BLaER1 treated with 17β-estradiol and CSF1 and Interleukin-3, amounts not matched to agents 10 nM and 100 nM (cell line): Measurements from ENCODE around the gene NLRP6.
A peak's percentile ranks its signal among the peaks of the same experiment; 100 is the strongest.
"Not testable (repeated sequence)": the region's sequence is repeated elsewhere in the genome, so short reads cannot be mapped to it uniquely, and the experiment has no call there.

Experiments
- H3K27ac ChIP-seq, 11 experiments: shearing (Covaris generic); formaldehyde crosslinking; 2 replicates each; pipeline ENCODE4 v1.8.1; 2022
- H3K27me3 ChIP-seq, 11 experiments: shearing (Covaris generic); formaldehyde crosslinking; 2 replicates each; pipeline ENCODE4 v1.8.1; 2022
- H3K36me3 ChIP-seq, 11 experiments: shearing (Covaris generic); formaldehyde crosslinking; 2 replicates each; pipeline ENCODE4 v1.8.1; 2022
- H3K4me1 ChIP-seq, 10 experiments: shearing (Covaris generic); formaldehyde crosslinking; 2 replicates each; pipeline ENCODE4 v1.8.1; 2022
- H3K4me2 ChIP-seq, 11 experiments: shearing (Covaris generic); formaldehyde crosslinking; 2 replicates each; pipeline ENCODE4 v1.8.1; 2022
- H3K4me3 ChIP-seq, 10 experiments: shearing (Covaris generic); formaldehyde crosslinking; 2 replicates each; pipeline ENCODE4 v1.8.1; 2022
- H3K9ac ChIP-seq, 11 experiments: shearing (Covaris generic); formaldehyde crosslinking; 2 replicates each; pipeline ENCODE4 v1.8.1; 2022
- H3K9me3 ChIP-seq, 11 experiments: shearing (Covaris generic); formaldehyde crosslinking; replicated peaks in 1 of 11; 2 replicates each; pipeline ENCODE4 v1.8.1; 2022
- H4K20me1 ChIP-seq, 11 experiments: shearing (Covaris generic); formaldehyde crosslinking; 2 replicates each; pipeline ENCODE4 v1.8.1; 2022
- Cebpa-rat ChIP-seq, 11 experiments: shearing (Covaris generic); IDR thresholded peaks; 2 replicates each; pipeline ENCODE4 v1.8.1; 2022

Gene NLRP6

DNA sequence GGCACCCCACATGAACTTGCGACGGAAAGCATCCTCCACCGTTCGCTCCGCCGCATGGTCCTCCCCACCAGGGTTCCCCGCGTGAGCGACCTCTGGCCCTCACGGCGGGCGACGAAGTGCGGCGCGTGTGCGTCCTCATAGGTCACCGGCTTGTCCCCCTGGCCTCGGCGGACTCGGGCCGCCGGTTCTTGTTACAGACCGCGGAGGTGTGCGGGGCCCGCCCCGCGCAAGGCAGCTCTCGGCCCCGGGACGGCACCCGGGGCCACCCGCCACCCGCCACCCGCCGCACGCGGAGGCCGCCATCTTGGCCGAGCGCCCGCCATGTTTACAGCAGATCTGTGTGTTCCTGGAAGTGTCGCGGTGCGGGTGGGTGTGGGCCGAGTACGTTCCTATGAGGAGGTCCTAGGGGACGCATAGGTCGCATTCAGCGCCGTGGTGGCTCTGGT is 25.9 kb downstream of the NLRP6 start:
- H3K4me2 ChIP-seq, result peak overlapping the region; percentile 25 to 97 (median 67); a peak in 19 of 22 replicates
- TF ChIP-seq Cebpa-rat (IDR thresholded peaks at IDR 0.05), result no peak
- H3K4me3 ChIP-seq, result no peak overlapping the region
- no peak overlapping the region; a peak in 3 of 22 replicates for H3K9ac ChIP-seq
- no peaks in the 10 kb centered on the region; a peak in 1 of 22 replicates for H3K9me3 ChIP-seq
- H3K4me1 ChIP-seq, result peaks cover 62 to 82% (median 72%) of the 10 kb centered on the region in 10 experiments
- H3K27ac ChIP-seq, result peak overlapping the region in 6 of 11 experiments; percentile 11 to 51 (median 32); a peak in 8 of 22 replicates
- peaks cover 0 to 6% (median 0%) of the 10 kb centered on the region in 11 experiments; a peak in 3 of 22 replicates for H3K27me3 ChIP-seq
- peaks cover 0 to under 1% (median 0%) of the 10 kb centered on the region in 11 experiments; a peak in 2 of 22 replicates for H3K36me3 ChIP-seq
- H4K20me1 ChIP-seq, result no peaks in the 10 kb centered on the region; a peak in 1 of 22 replicates

DNA sequence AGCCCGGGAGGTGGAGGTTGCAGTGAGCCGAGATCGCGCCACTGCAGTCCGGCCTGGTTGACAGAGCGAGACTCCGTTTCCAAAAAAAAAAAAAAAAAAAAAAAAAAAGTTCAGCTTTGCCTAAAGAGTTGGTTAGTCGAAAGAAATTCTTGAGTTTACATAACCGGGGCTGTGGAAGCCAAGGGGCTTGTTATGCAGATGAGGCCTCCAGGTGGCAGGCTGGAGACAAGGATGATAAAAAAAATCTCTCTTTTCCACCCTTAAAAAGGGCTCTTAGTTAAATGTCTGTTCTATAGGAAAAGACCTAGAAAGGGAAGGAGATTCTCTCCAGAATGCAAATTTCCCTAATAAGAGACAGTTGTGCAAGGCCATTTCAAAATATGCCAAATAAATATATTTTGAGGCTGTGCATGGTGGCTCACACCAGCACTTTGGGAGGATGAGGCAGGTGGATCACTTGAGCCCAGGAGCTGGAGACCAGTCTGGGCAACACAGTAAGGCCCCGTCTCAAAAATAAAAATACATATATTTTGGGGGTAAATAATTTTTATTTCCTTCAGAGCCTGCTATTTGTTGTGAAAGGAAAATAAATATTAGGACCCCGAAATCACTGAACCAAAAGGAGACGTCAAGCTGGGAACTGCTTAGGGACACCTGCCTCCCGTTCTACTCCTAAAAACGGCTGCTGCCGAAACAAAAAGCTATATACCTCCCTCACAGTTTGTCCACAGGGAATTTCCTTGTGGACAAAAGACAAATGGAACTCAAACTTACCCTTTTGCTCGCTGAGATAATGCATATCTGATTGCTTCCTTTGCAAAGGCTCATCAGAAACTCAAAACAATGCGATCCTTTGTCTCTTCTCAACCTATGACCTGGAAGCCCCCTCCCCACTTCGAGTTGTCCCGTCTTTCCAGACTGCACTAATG is 27.0 kb downstream of the NLRP6 start:
- Histone ChIP-seq H3K9ac (peak overlapping the region in 2 of 11 experiments; percentile 18 to 86; a peak in 3 of 22 replicates), H3K36me3 (peaks cover 0 to 10% (median 0%) of the 10 kb centered on the region in 11 experiments; a peak in 2 of 22 replicates), H3K9me3 (no peaks in the 10 kb centered on the region; a peak in 1 of 22 replicates), H3K27ac (peak overlapping the region in 5 of 11 experiments; percentile 29 to 87 (median 81); a peak in 7 of 22 replicates), H4K20me1 (no peaks in the 10 kb centered on the region; a peak in 1 of 22 replicates), H3K4me1 (peaks cover 56 to 84% (median 72%) of the 10 kb centered on the region in 10 experiments), H3K27me3 (peaks cover 0 to under 1% (median 0%) of the 10 kb centered on the region in 11 experiments; a peak in 1 of 22 replicates), H3K4me2 (peak overlapping the region; percentile 68 to 97 (median 95)), H3K4me3 (no peak overlapping the region)
- TF ChIP-seq Cebpa-rat (IDR thresholded peaks at IDR 0.05), result no peak

DNA sequence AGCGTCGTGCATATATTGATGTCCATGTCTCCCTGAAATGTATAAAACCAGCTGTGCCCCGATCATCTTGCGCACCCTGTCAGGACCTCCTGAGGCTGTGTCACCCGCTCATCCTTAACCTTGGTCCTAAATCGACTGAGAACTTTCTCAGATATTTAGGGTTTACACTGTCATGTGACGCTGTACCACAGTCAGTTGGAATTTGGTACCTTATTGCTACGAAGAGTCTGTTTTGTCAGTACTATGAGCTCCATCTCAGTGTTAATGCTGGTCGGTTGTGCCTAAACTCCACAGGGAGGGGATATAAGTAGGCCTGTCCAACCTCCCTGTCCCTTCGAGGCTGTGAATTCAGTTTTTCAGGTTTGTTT is 27.6 kb downstream of the NLRP6 start:
- Histone ChIP-seq H3K27ac (peak overlapping the region in 9 of 11 experiments; percentile 12 to 88 (median 81); a peak in 12 of 22 replicates), H4K20me1 (no peaks in the 10 kb centered on the region; a peak in 1 of 22 replicates), H3K4me3 (no peak overlapping the region), H3K4me1 (peaks cover 53 to 77% (median 68%) of the 10 kb centered on the region in 10 experiments), H3K27me3 (no peaks in the 10 kb centered on the region), H3K36me3 (peaks cover 0 to 10% (median 0%) of the 10 kb centered on the region in 11 experiments; a peak in 2 of 22 replicates), H3K9me3 (no peaks in the 10 kb centered on the region; a peak in 1 of 22 replicates), H3K4me2 (peak overlapping the region; percentile 68 to 97 (median 95)), H3K9ac (peak overlapping the region in 10 of 11 experiments; percentile 9 to 94 (median 82); a peak in 12 of 22 replicates)
- TF ChIP-seq Cebpa-rat (IDR thresholded peaks at IDR 0.05), result no peak

DNA sequence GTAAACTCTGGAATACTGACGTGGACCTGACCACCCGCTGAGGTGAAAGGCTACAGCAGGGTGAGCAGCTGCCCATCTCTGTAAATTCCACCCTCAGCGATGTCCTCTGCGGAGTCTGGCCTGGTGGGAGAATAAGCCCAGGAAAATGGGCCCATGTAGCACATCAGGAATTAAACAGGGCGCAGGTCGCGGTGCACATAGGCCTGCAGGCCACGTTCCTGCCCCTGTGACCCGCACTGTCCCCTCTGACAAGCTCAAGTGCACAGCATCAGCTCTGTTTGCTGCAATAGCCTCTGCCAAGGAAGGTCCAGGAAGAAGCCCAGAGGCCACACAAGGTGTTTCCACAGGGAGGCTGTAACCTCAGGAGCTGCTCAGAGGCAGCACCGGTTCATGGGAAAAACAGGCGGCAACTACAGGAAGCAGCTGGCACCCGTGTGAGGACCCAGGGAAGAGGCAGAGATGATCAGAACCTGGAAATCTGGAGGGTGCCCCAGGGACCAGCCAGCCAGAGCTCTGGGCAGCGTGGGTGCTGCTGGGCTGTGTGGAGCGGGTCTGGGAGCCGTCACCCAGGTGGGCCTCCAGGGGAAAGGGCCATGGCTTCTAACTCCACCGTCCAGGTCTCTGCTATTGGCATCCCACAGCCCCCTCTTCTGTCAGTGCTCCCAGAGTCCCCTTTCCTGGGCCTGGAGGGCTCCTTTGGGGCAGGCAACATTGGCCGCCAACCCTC is 28.6 kb downstream of the NLRP6 start:
- Histone ChIP-seq H4K20me1 (no peaks in the 10 kb centered on the region; a peak in 1 of 22 replicates), H3K9me3 (no peaks in the 10 kb centered on the region; a peak in 1 of 22 replicates), H3K27me3 (no peaks in the 10 kb centered on the region), H3K36me3 (peaks cover 0 to 10% (median 0%) of the 10 kb centered on the region in 11 experiments; a peak in 2 of 22 replicates), H3K9ac (peak overlapping the region; percentile 80 to 94 (median 84); a peak in 18 of 22 replicates), H3K4me1 (peaks cover 57 to 76% (median 72%) of the 10 kb centered on the region in 10 experiments), H3K27ac (peak overlapping the region; percentile 73 to 88 (median 84); a peak in 21 of 22 replicates), H3K4me3 (peak overlapping the region in 2 of 10 experiments; percentile 77 to 86; a peak in 1 of 20 replicates), H3K4me2 (peak overlapping the region; percentile 68 to 97 (median 95))
- TF ChIP-seq Cebpa-rat (IDR thresholded peaks at IDR 0.05), result no peak

DNA sequence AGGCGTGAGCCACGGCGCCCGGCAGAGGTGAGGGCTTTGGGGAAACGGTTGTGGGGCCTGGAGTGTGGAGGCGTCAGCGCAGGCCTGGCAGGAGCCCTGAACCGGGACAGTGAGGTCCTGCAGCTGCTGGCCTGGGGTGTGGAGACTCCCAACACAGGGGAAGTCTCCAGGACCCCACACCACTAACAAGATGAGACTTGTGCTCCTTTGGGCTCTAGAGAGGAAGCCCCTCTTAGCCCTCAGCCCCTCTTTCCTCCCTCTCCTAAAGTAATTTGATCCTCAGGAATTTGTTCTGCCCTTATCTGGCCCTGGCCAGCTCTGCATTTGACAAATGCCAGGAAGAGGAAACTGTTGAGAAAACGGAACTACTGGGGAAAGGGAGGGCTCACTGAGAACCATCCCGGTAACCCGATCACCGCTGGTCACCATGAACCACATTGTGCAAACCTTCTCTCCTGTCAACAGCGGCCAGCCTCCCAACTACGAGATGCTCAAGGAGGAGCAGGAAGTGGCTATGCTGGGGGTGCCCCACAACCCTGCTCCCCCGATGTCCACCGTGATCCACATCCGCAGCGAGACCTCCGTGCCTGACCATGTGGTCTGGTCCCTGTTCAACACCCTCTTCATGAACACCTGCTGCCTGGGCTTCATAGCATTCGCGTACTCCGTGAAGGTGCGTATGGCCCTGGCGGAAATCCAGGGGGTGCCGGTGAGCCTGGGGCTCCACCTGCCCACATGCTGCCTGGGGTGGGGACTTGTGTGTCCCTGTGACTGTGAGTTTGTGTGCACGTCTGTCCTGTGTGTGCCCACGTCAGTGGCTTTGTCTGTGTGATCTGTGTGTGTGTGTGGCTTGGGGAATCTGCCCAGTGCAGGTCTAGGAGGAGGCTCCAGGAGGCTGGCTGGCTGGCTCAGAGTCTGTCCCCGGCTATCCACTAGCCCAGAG is 29.8 kb downstream of the NLRP6 start, which contains the start of gene IFITM2:
Gene IFITM2, plus strand, starts transcription at position 51 of the 943 bp plus-strand sequence. Its CDS starts 377 bp downstream, at position 428.
- peak in 2 of 11 experiments; percentile 19 to 20; a peak in 1 of 22 replicates for TF ChIP-seq Cebpa-rat (IDR thresholded peaks at IDR 0.05)
- Histone ChIP-seq H3K36me3 (peaks cover 0 to 10% (median 0%) of the 10 kb centered on the region in 11 experiments; a peak in 2 of 22 replicates), H3K27ac (peak within 1 kb of the TSS; percentile 73 to 88 (median 84)), H3K9ac (peak within 1 kb of the TSS; percentile 80 to 94 (median 84)), H3K4me3 (peak within 1 kb of the TSS; percentile 72 to 86 (median 82)), H3K4me1 (peaks cover 63 to 81% (median 77%) of the 10 kb centered on the region in 10 experiments), H3K4me2 (peak within 1 kb of the TSS; percentile 88 to 97 (median 95))
- H3K27me3 ChIP-seq, H3K9me3 ChIP-seq, H4K20me1 ChIP-seq: not testable (repeated sequence)

DNA sequence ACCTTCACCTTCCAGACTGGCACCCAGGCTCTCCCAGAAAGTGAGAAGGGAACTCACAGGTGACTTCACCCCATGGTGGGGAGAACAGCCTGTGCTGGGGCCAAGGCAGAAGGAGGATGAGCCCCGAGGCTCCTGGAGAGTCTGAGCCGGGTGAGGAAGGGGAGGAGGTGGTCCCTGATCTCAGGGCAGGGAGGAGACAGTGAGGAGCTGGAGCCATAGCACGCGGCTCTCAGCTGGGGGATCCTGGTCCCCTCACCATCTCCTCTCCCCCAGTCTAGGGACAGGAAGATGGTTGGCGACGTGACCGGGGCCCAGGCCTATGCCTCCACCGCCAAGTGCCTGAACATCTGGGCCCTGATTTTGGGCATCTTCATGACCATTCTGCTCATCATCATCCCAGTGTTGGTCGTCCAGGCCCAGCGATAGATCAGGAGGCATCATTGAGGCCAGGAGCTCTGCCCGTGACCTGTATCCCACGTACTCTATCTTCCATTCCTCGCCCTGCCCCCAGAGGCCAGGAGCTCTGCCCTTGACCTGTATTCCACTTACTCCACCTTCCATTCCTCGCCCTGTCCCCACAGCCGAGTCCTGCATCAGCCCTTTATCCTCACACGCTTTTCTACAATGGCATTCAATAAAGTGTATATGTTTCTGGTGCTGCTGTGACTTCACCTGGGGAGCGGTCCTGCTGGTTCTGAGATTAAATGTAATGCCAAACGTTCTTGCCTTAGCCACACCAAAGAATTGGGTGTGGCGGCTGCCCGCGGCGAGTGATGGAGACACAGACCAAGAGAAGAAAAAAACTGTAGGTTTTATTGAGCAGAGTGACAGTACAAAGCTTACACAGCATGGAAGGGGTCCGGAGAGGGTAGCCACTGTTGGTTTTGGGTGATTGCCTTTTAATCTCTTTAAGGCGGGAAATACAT is 30.8 kb downstream of the NLRP6 start:
- H3K9me3 ChIP-seq, H3K27me3 ChIP-seq, H4K20me1 ChIP-seq: not testable (repeated sequence)
- peak overlapping the region; percentile 88 to 97 (median 95) for H3K4me2 ChIP-seq
- peak overlapping the region; percentile 80 to 94 (median 84) for H3K9ac ChIP-seq
- H3K27ac ChIP-seq, result peak overlapping the region; percentile 73 to 88 (median 84)
- H3K4me1 ChIP-seq, result peaks cover 63 to 81% (median 77%) of the 10 kb centered on the region in 10 experiments
- peaks cover 0 to 10% (median 0%) of the 10 kb centered on the region in 11 experiments; a peak in 2 of 22 replicates for H3K36me3 ChIP-seq
- H3K4me3 ChIP-seq, result peak overlapping the region; percentile 72 to 86 (median 82)

DNA sequence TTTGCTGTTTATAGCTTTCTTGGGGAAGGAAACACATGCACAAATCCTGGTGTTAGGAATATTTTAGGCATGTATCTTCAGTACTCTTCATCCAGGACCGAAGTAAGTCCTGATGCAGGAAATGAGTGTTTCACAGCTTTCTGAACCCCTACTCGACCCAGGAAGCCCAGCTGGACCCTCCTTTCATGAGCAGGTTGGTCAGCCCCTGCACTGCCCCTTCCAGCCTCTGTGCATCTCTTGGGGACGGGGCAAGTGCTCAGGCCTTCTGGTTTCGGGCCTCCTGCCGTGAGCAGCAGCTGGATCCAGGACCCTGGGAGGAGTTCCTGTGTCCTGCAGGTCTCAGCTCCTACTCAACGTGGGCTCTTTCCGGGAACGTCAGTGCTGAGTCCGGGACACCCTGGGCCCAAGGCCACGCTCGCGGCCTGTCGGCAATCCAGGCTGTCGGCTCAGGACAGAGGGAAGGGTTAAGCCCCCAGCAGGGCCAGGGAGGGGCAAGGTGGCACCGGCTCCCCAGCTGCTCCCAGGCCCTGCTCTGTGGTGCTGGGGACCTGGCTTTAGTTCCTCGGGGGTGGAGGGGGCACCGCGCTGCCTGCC is 31.9 kb downstream of the NLRP6 start:
- Histone ChIP-seq H3K27ac (peak overlapping the region; percentile 73 to 88 (median 84); a peak in 21 of 22 replicates), H3K4me3 (peak overlapping the region; percentile 72 to 86 (median 82)), H3K4me1 (peaks cover 63 to 81% (median 76%) of the 10 kb centered on the region in 10 experiments), H3K4me2 (peak overlapping the region; percentile 88 to 97 (median 95)), H3K9ac (peak overlapping the region; percentile 80 to 94 (median 84)), H3K36me3 (peaks cover 0 to 10% (median 0%) of the 10 kb centered on the region in 11 experiments; a peak in 2 of 22 replicates)
- H3K27me3 ChIP-seq, H3K9me3 ChIP-seq, H4K20me1 ChIP-seq: not testable (repeated sequence)

DNA sequence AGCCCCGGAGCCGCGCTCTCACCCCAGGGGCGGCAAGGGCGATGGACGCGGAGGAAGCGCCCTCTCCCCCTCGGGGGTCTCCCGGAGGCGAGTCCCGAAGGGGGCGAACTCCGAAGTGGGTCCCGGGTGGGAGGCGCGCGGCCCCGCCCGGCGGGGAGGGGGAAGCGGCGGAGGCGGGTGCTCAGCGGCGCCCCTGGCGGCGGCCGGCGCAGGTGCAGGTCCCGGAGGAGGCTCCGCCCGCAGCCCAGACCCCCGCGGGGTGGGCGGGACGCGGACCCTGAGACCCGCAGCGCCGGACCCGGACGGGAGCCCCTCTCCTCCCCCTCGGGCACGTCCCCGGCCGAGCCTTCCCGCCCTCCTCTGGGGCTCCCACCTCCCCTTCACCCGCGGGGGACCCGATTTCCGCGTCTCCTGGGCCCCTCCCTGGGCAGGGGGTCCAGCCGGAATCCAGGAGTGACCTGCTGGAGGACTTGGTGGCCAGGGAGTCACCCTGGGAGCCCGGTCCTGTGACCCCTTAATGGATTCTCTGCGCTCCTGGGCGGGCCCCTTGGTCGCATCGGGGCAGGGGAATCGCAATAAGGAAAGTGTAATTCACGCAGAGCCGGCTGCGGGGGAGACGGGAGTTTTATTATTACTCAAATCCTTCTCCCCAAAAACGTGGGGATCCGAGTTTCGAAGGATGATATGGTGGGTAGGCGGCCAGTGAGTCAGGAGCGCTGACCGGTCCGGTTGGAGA is 33.0 kb downstream of the NLRP6 start:
- Histone ChIP-seq H3K4me2 (peak overlapping the region; percentile 75 to 97 (median 92); a peak in 18 of 22 replicates), H3K36me3 (peaks cover 0 to 17% (median 6%) of the 10 kb centered on the region in 11 experiments; a peak in 11 of 22 replicates), H3K9ac (peak overlapping the region in 6 of 11 experiments; percentile 48 to 83 (median 70); a peak in 8 of 22 replicates), H3K4me3 (peak overlapping the region in 3 of 10 experiments; percentile 32 to 51 (median 40); a peak in 6 of 20 replicates), H3K4me1 (peaks cover 63 to 81% (median 76%) of the 10 kb centered on the region in 10 experiments), H3K27ac (peak overlapping the region in 6 of 11 experiments; percentile 1 to 89 (median 82); a peak in 8 of 22 replicates)
- not testable (repeated sequence) for H3K9me3 ChIP-seq, H4K20me1 ChIP-seq, H3K27me3 ChIP-seq
